HepG2 (cell line): ENCODE results near the gene FAT1. TPM values are rescaled to one million over a fixed set of nuclear protein-coding genes. Genes with fewer than 3 reads are reported as not detected.

Source experiments
- ATF4 ChIP-seq, 2 experiments: fragments of 450-650 bp in 1 of 2; sonication (generic) in 1 of 2; formaldehyde crosslinking; IDR thresholded peaks; 2 replicates each; pipeline versions ENCODE4 v1.5.0 to v1.8.0; 2020 to 2022; ENCODE audit warnings: mild to moderate bottlenecking in 1 of 2, missing genetic modification reagents in 1 of 2
- ESRRA ChIP-seq: sonication (generic); formaldehyde crosslinking; IDR thresholded peaks from 2 replicates; pipeline ENCODE4 v1.5.1; 2020; ENCODE audit warnings: mild to moderate bottlenecking, low read depth, missing genetic modification reagents
- FIP1L1 ChIP-seq: fragments of 200-400 bp; formaldehyde crosslinking; IDR thresholded peaks from 2 replicates; pipeline ENCODE4 v1.6.1; 2018; ENCODE audit warnings: low read depth, mild to moderate bottlenecking, low read length, moderate library complexity, borderline replicate concordance; ENCODE audit not compliant: insufficient read depth
- HMGXB4 ChIP-seq, 2 experiments: sonication (generic) in 1 of 2; formaldehyde crosslinking in 1 of 2; IDR thresholded peaks; 2 replicates each; pipeline versions ENCODE4 v1.4.0 to v1.6.1; 2018 to 2020; ENCODE audit warnings: missing genetic modification reagents in 2 of 2, borderline replicate concordance in 1 of 2, low read depth in 1 of 2, mild to moderate bottlenecking in 1 of 2, missing biosample characterization in 1 of 2
- HNF4G ChIP-seq, 2 experiments: sonication (generic) in 1 of 2; formaldehyde crosslinking in 1 of 2; IDR thresholded peaks; 2 replicates each; pipeline versions ENCODE4 v1.4.0 to v1.6.1; 2011 to 2020; ENCODE audit warnings: borderline replicate concordance in 2 of 2, low read depth in 2 of 2, mild to moderate bottlenecking in 2 of 2, low read length in 1 of 2, missing genetic modification reagents in 1 of 2, moderate library complexity in 1 of 2
- HNRNPUL1 ChIP-seq: fragments of 200-400 bp; formaldehyde crosslinking; IDR thresholded peaks from 2 replicates; pipeline ENCODE4 v1.6.1; 2017; ENCODE audit warnings: low read depth, mild to moderate bottlenecking, low read length, moderate library complexity
- MTA1 ChIP-seq: sonication (generic); formaldehyde crosslinking; IDR thresholded peaks from 2 replicates; pipeline ENCODE4 v1.4.0; 2020; ENCODE audit warnings: missing genetic modification reagents, mild to moderate bottlenecking, borderline replicate concordance
- STAG1 ChIP-seq: sonication (generic); formaldehyde crosslinking; IDR thresholded peaks from 2 replicates; pipeline ENCODE4 v1.4.0; 2020; ENCODE audit warnings: missing genetic modification reagents
- TAF15 ChIP-seq: fragments of 200-400 bp; formaldehyde crosslinking; IDR thresholded peaks from one replicate; pipeline ENCODE4 v1.6.1; 2018; ENCODE audit warnings: mild to moderate bottlenecking, low read depth, low read length; ENCODE audit not compliant: poor library complexity, severe bottlenecking
- ZBTB33 ChIP-seq: sonication (generic); formaldehyde crosslinking; IDR thresholded peaks from 2 replicates; pipeline ENCODE4 v1.4.0; 2020; ENCODE audit warnings: missing genetic modification reagents
- ZBTB7B ChIP-seq: sonication (generic); formaldehyde crosslinking; IDR thresholded peaks from 2 replicates; pipeline ENCODE4 v1.4.0; 2020; ENCODE audit warnings: missing genetic modification reagents
- ZFP41 ChIP-seq: sonication (generic); formaldehyde crosslinking; IDR thresholded peaks from 2 replicates; pipeline ENCODE4 v1.4.0; 2020; ENCODE audit warnings: mild to moderate bottlenecking, missing genetic modification reagents, borderline replicate concordance
- ZNF142 ChIP-seq: sonication (generic); formaldehyde crosslinking; IDR thresholded peaks from 2 replicates; pipeline ENCODE4 v1.4.0; 2020; ENCODE audit warnings: missing genetic modification reagents
- ZNF280B ChIP-seq: sonication (generic); formaldehyde crosslinking; IDR thresholded peaks from 2 replicates; pipeline ENCODE4 v1.5.0; 2020; ENCODE audit warnings: missing genetic modification reagents, mild to moderate bottlenecking, borderline replicate concordance
- polyA plus RNA-seq, 8 experiments: library from polyadenylated mRNA; depleted of rRNA in 3 of 8; stranded (reverse) in 7 of 8; unstranded in 1 of 8; fragments of >200 nt; fragmentation: Illumina TruSeq in 4 of 8; extraction: Trizol in 4 of 8; gene quantifications; 2 replicates each; pipeline versions ENCODE4 v1.2.1 to v1.2.3, GENCODE V29; 2011 to 2016; ENCODE audit warnings: low read depth in 4 of 8, missing spikeins in 1 of 8, mixed read lengths in 1 of 8; ENCODE audit not compliant: insufficient read depth in 1 of 8
- total RNA-seq, 5 experiments: library from RNA; depleted of rRNA; stranded (reverse); fragments of >200 nt; fragmentation: Illumina TruSeq; extraction: Trizol; gene quantifications; 2 replicates each; pipeline ENCODE4 v1.2.3, GENCODE V29; 2016; ENCODE audit warnings: low read depth in 1 of 5

FAT1 gene
- total and polyA plus RNA-seq, 2 of the 13 experiments (the other 11 are each of a cell fraction or from before 2014, with no cell fraction given) = 185 to 216 TPM

GRCh38 chr4:186698028-186698427 lies 25.6 kb downstream of the FAT1 start (continued):
- TF ChIP-seq ZNF142 (CRISPR knock-in tag) = no peak
- 0 out of 4 replicates have a peak, but pooled peaks of 1 of the 2 experiments have one; percentile 35 for TF ChIP-seq HMGXB4 (CRISPR knock-in tag; IDR thresholded peaks at IDR 0.05; ENCODE audit: borderline replicate concordance in 1 of 2, low read depth in 1 of 2)
- no peak for TF ChIP-seq HNRNPUL1
- TF ChIP-seq ZFP41 (CRISPR knock-in tag) = no peak
- TF ChIP-seq HNF4G (IDR thresholded peaks at IDR 0.05; ENCODE audit: borderline replicate concordance, low read depth, low read length) = peak; percentile 29; the same call in 1 of the 2 replicates
- TF ChIP-seq HNF4G (CRISPR knock-in tag; IDR thresholded peaks at IDR 0.05; ENCODE audit: borderline replicate concordance, low read depth) = no peak
- no peak for TF ChIP-seq MTA1 (CRISPR knock-in tag)
- peak in 1 of 2 experiments; percentile 51; a peak in 2 of 4 replicates for TF ChIP-seq ATF4 (CRISPR knock-in tag; IDR thresholded peaks at IDR 0.05)
- TF ChIP-seq STAG1 (CRISPR knock-in tag) = peak; percentile 4; the same call in 1 of the 2 replicates
- TF ChIP-seq TAF15 = no peak
- TF ChIP-seq ZNF280B (CRISPR knock-in tag) = no peak
- TF ChIP-seq ESRRA = 0 out of 2 replicates have a peak, but pooled peaks have one; percentile 63
- TF ChIP-seq FIP1L1 = no peak
- TF ChIP-seq ZBTB7B (CRISPR knock-in tag) = peak; percentile 54
- TF ChIP-seq ZBTB33 (CRISPR knock-in tag) = peak; percentile 93
